GM10266 (cell line): ENCODE results near the gene MOB3B.
A peak's percentile ranks its signal among the peaks of the same experiment; 100 is the strongest.

ENCODE experiments used
- DNase-seq: peaks from one replicate; pipeline ENCODE4 v3.0.0; 2012; ENCODE audit errors: extremely low spot score
- TF ChIP-seq, protein P1 (sequence below): IDR thresholded peaks from 2 replicates; pipeline ENCODE4 v1.5.1; 2012; ENCODE audit warnings: mild to moderate bottlenecking, low read depth; ENCODE audit not compliant: control insufficient read depth, insufficient read depth; ENCODE audit errors: missing control alignments

Gene MOB3B

DNA sequence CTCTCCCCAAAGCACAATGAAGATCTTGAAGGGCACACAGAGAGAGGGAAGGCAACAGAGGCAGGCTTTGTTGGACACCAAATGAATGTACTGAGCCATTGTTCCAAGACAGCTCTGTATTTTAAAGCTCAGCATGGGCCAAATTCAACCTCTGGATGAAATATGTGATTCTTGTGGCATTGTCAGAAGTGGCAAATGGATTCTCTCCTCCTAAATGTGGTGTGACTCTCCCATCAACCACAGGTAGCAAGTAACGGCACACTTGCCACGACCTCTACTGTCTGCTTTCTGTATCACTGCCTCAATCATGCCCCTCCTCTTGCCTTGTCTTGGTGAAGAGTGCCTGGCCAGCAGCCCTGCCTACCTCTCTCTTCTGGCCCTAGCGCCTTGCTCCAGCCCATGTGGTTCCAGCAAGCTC lies 6.1 kb upstream of the MOB3B start:
- DNase-seq = peak; percentile 48
- TF ChIP-seq, protein P1, sequence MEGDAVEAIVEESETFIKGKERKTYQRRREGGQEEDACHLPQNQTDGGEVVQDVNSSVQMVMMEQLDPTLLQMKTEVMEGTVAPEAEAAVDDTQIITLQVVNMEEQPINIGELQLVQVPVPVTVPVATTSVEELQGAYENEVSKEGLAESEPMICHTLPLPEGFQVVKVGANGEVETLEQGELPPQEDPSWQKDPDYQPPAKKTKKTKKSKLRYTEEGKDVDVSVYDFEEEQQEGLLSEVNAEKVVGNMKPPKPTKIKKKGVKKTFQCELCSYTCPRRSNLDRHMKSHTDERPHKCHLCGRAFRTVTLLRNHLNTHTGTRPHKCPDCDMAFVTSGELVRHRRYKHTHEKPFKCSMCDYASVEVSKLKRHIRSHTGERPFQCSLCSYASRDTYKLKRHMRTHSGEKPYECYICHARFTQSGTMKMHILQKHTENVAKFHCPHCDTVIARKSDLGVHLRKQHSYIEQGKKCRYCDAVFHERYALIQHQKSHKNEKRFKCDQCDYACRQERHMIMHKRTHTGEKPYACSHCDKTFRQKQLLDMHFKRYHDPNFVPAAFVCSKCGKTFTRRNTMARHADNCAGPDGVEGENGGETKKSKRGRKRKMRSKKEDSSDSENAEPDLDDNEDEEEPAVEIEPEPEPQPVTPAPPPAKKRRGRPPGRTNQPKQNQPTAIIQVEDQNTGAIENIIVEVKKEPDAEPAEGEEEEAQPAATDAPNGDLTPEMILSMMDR = peak; percentile 38

DNA sequence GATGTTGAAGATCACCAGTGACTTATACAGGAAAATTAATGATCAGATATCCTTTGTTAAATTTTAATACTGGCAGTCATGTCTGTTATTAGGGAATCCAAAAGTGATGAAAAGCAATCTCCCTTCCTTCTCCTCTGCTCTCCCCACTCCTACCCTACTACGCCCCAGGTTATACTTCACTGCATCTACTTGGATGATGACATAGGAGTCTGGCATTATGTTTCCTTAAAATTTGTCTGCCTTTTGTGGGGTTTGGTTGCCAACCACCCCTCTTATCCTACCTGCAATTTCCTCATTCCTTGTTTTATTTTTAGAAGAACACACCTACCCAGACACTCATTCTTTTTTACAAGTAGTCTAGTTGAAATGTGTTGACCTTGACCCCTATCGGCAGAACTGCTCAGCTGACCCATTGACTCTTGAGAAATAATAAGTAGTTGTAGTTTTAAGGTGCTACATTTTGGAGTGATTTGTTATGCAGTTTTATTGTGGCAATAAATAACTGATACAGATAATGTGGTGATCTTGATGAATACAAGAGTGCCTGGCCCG lies 5.1 kb upstream of the MOB3B start:
- no peak for DNase-seq
- TF ChIP-seq, protein P1 = no peak

GRCh38 chr9:27534131-27534530 lies 4.5 kb upstream of the MOB3B start:
- DNase-seq = no peak
- TF ChIP-seq, protein P1 = no peak

- no peak for DNase-seq
- TF ChIP-seq, protein P1 = no peak
These were observed 3.7 kb upstream of the MOB3B start for GRCh38 chr9:27533311-27533710.

DNA sequence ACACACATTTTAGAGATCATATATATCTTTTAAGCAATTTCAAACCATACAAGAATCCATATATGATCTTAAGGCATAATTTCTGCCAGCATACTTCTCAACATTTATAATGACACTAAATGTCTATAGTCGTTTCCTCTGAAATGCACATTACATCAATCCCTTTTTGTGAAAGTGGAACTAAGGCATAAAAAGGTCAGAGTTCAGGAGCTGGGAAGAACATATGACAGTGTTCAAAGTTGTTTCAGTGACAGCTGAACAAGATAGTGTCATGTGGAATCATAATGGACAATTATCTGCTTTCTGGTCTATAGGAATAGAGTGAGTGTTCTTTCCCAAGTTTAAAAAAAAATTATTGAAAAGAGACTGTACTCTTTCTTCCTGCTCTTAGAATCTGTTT lies 2.4 kb upstream of the MOB3B start:
- no peak for DNase-seq
- TF ChIP-seq, protein P1 = no peak

- no peak for DNase-seq
- TF ChIP-seq, protein P1 = no peak
These were observed 1.5 kb upstream of the MOB3B start for GRCh38 chr9:27530915-27531755.

DNA sequence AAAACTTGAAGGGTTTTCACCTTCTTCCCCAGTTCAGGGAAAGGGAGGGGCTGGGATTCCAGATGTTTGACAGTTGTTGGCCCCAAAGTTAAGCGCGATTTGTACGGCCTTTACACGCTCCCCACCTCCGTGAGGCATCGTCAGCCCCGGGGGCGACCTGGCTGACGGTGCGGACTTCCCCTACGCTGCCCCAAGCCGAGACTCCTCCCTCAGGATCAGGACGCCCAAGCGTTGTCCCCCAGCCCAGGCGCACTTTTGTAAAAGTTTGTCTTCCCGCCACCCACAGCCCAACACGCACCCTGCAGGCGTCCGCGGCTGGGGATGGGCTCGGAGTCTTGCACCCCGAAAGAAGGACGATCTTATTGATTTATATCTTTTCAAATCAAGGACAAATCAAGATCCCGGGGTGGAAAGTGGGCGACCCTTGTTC lies 713 bp downstream of the MOB3B start:
- DNase-seq = peak; percentile 58
- TF ChIP-seq, protein P1 = no peak
